Testis (tissue), 2 donors: ENCODE data around the gene MON1B.

Experiments
- POLR2A ChIP-seq: fragments of 450-650 bp; IDR thresholded peaks from one replicate; pipeline ENCODE4 v1.6.1; 2017; ENCODE audit warnings: antibody characterized with exemption, mild to moderate bottlenecking, moderate library complexity
- TF ChIP-seq, protein P1 (sequence below), 3 experiments: fragments of 450-650 bp in 2 of 3; fragments of 200-600 bp in 1 of 3; sonication (generic) in 1 of 3; IDR thresholded peaks; one replicate each; pipeline ENCODE4 v1.5.1; 2016 to 2019; ENCODE audit warnings: antibody characterized with exemption in 3 of 3, mild to moderate bottlenecking in 2 of 3, moderate library complexity in 1 of 3

DNA sequence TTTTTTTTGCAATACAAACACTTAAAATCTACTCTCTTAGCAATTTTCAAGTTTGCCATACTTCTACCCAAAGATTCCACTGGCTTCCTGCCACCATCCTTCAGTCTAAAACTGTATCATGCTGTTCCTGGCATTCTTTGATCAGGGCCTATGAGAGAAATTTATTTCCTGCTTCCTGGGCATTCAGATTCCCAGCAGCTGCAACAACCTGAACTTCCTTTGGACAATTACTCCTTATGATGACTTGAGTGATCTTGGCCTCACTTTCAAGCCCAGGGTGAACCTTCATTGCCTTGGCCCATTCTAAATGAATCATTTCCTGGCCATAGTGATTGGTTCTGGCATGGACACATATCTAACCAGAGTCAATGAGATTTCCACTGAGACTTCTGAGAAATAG lies 18.0 kb upstream of the MON1B start:
- TF ChIP-seq POLR2A = no peak
- TF ChIP-seq, protein P1, sequence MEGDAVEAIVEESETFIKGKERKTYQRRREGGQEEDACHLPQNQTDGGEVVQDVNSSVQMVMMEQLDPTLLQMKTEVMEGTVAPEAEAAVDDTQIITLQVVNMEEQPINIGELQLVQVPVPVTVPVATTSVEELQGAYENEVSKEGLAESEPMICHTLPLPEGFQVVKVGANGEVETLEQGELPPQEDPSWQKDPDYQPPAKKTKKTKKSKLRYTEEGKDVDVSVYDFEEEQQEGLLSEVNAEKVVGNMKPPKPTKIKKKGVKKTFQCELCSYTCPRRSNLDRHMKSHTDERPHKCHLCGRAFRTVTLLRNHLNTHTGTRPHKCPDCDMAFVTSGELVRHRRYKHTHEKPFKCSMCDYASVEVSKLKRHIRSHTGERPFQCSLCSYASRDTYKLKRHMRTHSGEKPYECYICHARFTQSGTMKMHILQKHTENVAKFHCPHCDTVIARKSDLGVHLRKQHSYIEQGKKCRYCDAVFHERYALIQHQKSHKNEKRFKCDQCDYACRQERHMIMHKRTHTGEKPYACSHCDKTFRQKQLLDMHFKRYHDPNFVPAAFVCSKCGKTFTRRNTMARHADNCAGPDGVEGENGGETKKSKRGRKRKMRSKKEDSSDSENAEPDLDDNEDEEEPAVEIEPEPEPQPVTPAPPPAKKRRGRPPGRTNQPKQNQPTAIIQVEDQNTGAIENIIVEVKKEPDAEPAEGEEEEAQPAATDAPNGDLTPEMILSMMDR (IDR thresholded peaks at IDR 0.05) = no peak
